ENCODE measurements around the gene RCN2.

The RCN2 gene

GRCh38 chr15:76973906-76974305 lies 42.4 kb downstream of the RCN2 start:
- no peak for DNase-seq (ENCODE audit: low spot score)

GRCh38 chr15:76974456-76975036 lies 43.0 kb downstream of the RCN2 start:
- no peak for DNase-seq (ENCODE audit: low spot score)

GRCh38 chr15:76976141-76976540 lies 44.6 kb downstream of the RCN2 start:
- no peak for DNase-seq (ENCODE audit: low spot score)

GRCh38 chr15:76976572-76977270 lies 45.2 kb downstream of the RCN2 start:
- no peak for DNase-seq (ENCODE audit: low spot score)

GRCh38 chr15:76978522-76979330 lies 47.2 kb downstream of the RCN2 start:
- no peak for DNase-seq (ENCODE audit: low spot score)

GRCh38 chr15:76979331-76979925 lies 47.9 kb downstream of the RCN2 start:
- no peak for DNase-seq (ENCODE audit: low spot score)

- DNase-seq (ENCODE audit: low spot score): no peak
Observed at GRCh38 chr15:76979996-76980520, 48.5 kb downstream of the RCN2 start.

GRCh38 chr15:76982356-76982755 lies 50.8 kb downstream of the RCN2 start:
- no peak for DNase-seq (ENCODE audit: low spot score)

- no peak for DNase-seq (ENCODE audit: low spot score)
Observed at GRCh38 chr15:76982756-76983155, 51.2 kb downstream of the RCN2 start.

- DNase-seq (ENCODE audit: low spot score): no peak
Observed at GRCh38 chr15:76983590-76984375, 52.2 kb downstream of the RCN2 start.

GRCh38 chr15:76986743-76987142 lies 55.2 kb downstream of the RCN2 start:
- no peak for DNase-seq (ENCODE audit: low spot score)

GRCh38 chr15:76987276-76987675 lies 55.7 kb downstream of the RCN2 start:
- DNase-seq (ENCODE audit: low spot score): no peak

GRCh38 chr15:76987896-76988860 lies 56.6 kb downstream of the RCN2 start:
- DNase-seq (ENCODE audit: low spot score): no peak

- DNase-seq (ENCODE audit: low spot score): no peak
Observed at GRCh38 chr15:76988867-76989780, 57.6 kb downstream of the RCN2 start.

- DNase-seq (ENCODE audit: low spot score): no peak
Observed at GRCh38 chr15:76991048-76991447, 59.5 kb downstream of the RCN2 start.

- peak; percentile 55 for DNase-seq (ENCODE audit: low spot score)
Observed at GRCh38 chr15:76991741-76992645, 60.4 kb downstream of the RCN2 start.

GRCh38 chr15:76993114-76993725 lies 61.7 kb downstream of the RCN2 start:
- DNase-seq (ENCODE audit: low spot score): no peak
